Activated CD8-positive, alpha-beta memory T cell treated with anti-CD3 and anti-CD28 coated beads for 24 hours (primary cell): ENCODE data around the gene PPARGC1A.

ENCODE experiments used
- DNase-seq: peaks from one replicate; pipeline ENCODE4 v3.0.0-alpha.2; 2020

PPARGC1A gene, protein sequence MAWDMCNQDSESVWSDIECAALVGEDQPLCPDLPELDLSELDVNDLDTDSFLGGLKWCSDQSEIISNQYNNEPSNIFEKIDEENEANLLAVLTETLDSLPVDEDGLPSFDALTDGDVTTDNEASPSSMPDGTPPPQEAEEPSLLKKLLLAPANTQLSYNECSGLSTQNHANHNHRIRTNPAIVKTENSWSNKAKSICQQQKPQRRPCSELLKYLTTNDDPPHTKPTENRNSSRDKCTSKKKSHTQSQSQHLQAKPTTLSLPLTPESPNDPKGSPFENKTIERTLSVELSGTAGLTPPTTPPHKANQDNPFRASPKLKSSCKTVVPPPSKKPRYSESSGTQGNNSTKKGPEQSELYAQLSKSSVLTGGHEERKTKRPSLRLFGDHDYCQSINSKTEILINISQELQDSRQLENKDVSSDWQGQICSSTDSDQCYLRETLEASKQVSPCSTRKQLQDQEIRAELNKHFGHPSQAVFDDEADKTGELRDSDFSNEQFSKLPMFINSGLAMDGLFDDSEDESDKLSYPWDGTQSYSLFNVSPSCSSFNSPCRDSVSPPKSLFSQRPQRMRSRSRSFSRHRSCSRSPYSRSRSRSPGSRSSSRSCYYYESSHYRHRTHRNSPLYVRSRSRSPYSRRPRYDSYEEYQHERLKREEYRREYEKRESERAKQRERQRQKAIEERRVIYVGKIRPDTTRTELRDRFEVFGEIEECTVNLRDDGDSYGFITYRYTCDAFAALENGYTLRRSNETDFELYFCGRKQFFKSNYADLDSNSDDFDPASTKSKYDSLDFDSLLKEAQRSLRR

GRCh38 chr4:23889814-23890341 lies at the start of gene PPARGC1A:
Gene PPARGC1A, minus strand, starts transcription at chr4:23890047. Its CDS starts 90 bp downstream, at chr4:23889957.
- DNase-seq: no peak

- DNase-seq: no peak
These were observed 48.9 kb upstream of the PPARGC1A start for GRCh38 chr4:23938796-23939195.

- no peak for DNase-seq
These were observed 47.3 kb upstream of the PPARGC1A start for GRCh38 chr4:23937173-23937572.

GRCh38 chr4:23934915-23935314 lies 45.1 kb upstream of the PPARGC1A start:
- DNase-seq: no peak

GRCh38 chr4:23934223-23934622 lies 44.4 kb upstream of the PPARGC1A start:
- DNase-seq: no peak

DNA sequence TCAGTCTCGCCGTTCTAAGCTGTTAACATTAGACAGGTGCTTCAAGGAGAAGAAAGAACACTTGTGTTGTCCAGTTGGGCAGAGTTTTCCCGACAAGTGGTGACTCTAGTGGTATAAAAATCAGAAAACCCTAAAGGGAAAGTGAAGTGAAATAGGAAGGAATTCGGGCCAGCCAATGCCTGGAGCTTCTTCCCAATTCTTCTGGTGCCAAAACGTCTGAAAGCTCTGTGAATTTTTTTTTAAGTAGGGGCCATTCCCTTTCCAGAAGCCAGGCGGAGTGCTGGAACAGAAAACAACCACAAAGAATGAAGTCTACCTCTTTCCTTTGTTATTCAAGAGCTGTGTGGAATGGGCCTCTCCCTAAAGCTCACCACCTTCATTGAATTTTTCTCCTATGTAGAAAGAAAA lies 43.1 kb upstream of the PPARGC1A start:
- DNase-seq: no peak

GRCh38 chr4:23932186-23932585 lies 42.3 kb upstream of the PPARGC1A start:
- no peak for DNase-seq

GRCh38 chr4:23931489-23931830 lies 41.6 kb upstream of the PPARGC1A start:
- DNase-seq: no peak

- DNase-seq: no peak
These were observed 41.1 kb upstream of the PPARGC1A start for GRCh38 chr4:23930750-23931488.

DNA sequence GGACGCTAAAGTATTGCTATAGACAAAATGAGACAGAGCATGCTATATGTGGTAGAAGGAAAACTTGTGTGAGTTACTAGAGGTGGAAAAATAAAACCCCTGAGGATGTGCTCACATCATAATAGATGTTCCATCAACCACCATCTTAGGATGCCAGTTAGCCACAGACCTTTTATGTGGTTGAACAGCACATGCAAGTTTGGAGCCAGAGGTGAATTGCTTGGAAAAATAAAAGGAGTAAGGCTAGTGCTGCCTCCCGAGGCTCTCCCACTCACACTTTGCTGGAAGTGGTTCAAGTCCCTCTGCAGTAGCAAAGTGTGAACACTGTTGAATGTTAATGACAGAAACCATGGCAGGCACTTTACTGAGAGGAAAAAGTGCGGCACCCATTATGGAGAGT lies 39.4 kb upstream of the PPARGC1A start:
- no peak for DNase-seq

DNA sequence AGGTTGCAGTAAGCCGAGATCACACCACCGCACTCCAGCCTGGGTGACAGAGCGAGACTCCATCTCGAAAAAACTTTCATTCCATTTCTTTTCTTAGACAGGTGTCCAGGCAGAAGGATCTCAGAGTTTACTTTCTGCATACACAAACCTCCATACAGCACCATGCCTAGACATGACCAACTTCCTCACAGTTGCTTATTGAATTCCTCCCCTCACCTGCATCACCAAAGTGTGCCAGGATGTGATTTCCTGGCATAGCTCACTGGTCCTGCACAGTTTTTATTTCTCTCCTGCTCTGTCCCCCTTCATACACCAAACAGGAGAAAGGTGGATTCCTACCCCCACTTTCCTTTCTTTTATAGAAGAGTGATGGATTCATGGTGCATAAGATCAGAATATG lies 34.7 kb upstream of the PPARGC1A start:
- DNase-seq: no peak

GRCh38 chr4:23923840-23924239 lies 34.0 kb upstream of the PPARGC1A start:
- no peak for DNase-seq

DNA sequence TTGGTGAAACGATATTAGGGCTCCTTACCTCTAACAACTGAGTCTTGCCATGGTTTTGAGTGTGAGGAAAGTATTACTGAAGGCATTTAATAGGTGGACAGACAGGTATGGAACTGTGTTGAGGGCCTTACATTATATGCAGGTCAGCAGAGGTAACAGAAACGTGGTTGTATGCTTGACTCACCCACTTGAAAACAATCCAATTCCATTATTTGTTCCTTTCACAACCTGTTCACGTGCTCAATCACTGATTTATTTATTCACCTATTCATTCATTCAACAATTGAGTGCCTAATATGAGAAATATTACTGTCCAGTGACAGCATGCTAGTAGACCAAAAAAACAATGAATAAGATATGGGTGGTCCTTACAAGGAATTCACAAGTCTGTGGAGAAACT lies 33.3 kb upstream of the PPARGC1A start:
- no peak for DNase-seq

- no peak for DNase-seq
These were observed 32.8 kb upstream of the PPARGC1A start for GRCh38 chr4:23922541-23923111.

GRCh38 chr4:23922013-23922412 lies 32.2 kb upstream of the PPARGC1A start:
- no peak for DNase-seq

GRCh38 chr4:23921447-23921845 lies 31.6 kb upstream of the PPARGC1A start:
- no peak for DNase-seq

- no peak for DNase-seq
These were observed 31.0 kb upstream of the PPARGC1A start for GRCh38 chr4:23920716-23921446.

DNA sequence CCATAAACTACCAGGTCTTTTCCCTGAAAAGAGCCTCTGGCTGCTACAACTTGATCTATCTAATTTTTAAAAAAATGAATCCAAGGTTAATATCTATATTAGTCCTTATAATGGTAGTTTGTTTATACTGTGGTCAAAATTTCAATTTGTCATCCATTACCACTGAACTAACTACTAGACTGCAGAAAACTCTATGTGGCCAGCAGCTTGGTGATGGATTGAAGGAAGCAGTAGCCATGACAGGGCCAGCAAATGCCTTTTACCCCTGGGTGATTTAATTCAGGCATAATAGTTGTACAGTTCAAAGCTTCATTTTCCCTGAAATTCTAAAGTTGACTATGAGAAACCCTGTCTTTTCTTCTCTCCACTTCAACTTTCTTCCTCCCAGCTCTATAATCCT lies 30.4 kb upstream of the PPARGC1A start:
- no peak for DNase-seq

GRCh38 chr4:23916282-23916681 lies 26.4 kb upstream of the PPARGC1A start:
- DNase-seq: no peak

DNA sequence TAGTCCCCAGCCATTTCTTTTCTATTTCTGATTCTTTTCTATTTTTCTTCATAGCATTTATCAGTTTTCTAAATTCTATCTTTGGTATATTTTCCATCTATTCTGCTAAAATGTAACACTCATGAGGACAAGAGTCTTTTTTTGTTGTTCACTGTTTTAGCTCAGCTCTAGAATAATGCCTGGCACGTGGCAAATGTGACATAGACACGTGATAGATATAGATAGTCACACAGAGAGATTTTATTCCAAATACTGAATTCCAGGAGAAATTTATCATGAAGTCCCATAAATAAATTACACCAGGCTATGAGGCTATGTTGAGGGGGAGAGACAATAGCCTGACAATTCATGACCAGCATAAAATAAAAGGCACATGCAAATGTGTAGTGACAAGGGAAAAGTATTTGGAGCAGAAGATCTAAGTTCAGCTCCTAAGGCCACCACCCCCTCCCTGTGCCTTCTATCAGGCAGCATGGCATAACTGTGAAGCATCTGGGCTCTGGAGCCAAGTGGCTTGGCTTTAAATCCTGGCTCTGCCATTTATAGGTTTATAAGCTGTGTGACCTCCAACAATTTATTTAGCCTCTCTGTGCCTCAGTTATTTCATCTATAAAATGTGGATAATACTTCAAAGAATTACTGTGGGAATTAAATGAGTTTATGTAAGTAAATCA lies 25.7 kb upstream of the PPARGC1A start:
- no peak for DNase-seq

GRCh38 chr4:23911675-23912455 lies 22.0 kb upstream of the PPARGC1A start:
- DNase-seq: no peak
